Astrocyte of the spinal cord (primary cell): Measurements from ENCODE around the gene CLEC14A.

Experiments used
- DNase-seq: peaks from one replicate; pipeline ENCODE4 v3.0.0; 2011; ENCODE audit warnings: low read depth, low spot score
- H3K4me3 ChIP-seq: 2 replicates; pipeline ENCODE4 v1.5.1; 2011; ENCODE audit warnings: low read depth, mild to moderate bottlenecking, low read length, moderate library complexity
- in situ Hi-C: cut with HindIII; loops from 2 replicates; pipeline ENCODE4 v1.10.0; 2017; ENCODE audit warnings: low sequenced_read_pairs
- TF ChIP-seq, protein P1 (sequence below): IDR thresholded peaks from 2 replicates; pipeline ENCODE4 v1.5.1; 2012; ENCODE audit warnings: low read depth, mild to moderate bottlenecking, low read length, inconsistent platforms

The CLEC14A gene

DNA sequence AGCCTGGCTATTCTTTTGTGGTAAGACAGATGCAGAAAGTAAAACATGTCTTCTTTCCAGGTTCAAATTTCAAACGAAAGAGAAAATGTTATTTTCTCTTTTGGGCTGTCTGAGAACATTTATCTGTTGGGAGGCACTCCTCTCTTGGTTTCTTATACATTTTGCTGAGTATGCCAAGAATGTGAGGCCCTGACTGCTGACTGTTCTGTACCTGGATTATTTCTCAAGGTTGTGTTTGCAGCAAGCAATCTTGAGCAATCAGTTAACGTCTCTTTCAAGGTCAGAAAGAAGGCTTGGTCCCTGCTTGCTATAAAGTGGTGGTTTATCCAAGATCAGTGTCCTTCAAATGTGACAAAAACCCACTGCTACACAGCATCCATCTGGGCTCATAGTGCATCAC is 38.3 kb downstream of the CLEC14A start:
- no peak overlapping the region for H3K4me3 ChIP-seq
- in situ Hi-C loops = no loop called here
- TF ChIP-seq, protein P1, sequence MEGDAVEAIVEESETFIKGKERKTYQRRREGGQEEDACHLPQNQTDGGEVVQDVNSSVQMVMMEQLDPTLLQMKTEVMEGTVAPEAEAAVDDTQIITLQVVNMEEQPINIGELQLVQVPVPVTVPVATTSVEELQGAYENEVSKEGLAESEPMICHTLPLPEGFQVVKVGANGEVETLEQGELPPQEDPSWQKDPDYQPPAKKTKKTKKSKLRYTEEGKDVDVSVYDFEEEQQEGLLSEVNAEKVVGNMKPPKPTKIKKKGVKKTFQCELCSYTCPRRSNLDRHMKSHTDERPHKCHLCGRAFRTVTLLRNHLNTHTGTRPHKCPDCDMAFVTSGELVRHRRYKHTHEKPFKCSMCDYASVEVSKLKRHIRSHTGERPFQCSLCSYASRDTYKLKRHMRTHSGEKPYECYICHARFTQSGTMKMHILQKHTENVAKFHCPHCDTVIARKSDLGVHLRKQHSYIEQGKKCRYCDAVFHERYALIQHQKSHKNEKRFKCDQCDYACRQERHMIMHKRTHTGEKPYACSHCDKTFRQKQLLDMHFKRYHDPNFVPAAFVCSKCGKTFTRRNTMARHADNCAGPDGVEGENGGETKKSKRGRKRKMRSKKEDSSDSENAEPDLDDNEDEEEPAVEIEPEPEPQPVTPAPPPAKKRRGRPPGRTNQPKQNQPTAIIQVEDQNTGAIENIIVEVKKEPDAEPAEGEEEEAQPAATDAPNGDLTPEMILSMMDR = no peak
- no peak for DNase-seq

DNA sequence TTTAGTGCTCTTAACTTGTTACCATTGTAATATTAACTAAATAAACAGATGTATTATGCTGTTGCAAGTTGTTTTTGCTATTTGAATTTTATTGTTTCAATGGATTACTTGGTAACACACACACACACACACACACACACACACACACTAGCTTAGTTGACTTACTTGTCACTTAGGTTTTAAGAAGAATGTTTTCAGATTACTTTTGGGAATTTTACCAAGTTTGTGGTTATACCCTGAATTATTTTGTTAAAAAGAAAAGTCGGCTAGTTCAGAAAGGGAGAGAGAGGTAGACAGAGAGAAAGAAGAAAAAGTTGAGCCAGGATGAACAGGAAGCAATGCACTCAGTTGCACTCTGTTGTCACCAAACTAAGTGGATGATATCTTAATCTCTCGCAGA is 42.9 kb downstream of the CLEC14A start:
- DNase-seq = peak; percentile 10
- TF ChIP-seq, protein P1 = no peak
- H3K4me3 ChIP-seq = no peak overlapping the region
- in situ Hi-C loops = no loop called here

DNA sequence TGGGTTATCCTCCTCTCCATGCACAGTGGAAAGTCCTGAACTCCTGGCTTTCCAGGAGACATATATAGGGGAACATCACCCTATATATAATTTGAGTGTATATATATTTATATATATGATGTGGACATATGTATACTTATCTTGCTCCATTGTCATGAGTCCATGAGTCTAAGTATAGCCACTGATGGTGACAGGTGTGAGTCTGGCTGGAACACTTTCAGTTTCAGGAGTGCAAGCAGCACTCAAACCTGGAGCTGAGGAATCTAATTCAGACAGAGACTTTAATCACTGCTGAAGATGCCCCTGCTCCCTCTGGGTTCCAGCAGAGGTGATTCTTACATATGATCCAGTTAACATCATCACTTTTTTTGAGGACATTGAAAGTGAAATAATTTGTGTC is 43.8 kb downstream of the CLEC14A start:
- TF ChIP-seq, protein P1 = no peak
- H3K4me3 ChIP-seq = no peak overlapping the region
- in situ Hi-C loops = no loop called here
- no peak for DNase-seq

DNA sequence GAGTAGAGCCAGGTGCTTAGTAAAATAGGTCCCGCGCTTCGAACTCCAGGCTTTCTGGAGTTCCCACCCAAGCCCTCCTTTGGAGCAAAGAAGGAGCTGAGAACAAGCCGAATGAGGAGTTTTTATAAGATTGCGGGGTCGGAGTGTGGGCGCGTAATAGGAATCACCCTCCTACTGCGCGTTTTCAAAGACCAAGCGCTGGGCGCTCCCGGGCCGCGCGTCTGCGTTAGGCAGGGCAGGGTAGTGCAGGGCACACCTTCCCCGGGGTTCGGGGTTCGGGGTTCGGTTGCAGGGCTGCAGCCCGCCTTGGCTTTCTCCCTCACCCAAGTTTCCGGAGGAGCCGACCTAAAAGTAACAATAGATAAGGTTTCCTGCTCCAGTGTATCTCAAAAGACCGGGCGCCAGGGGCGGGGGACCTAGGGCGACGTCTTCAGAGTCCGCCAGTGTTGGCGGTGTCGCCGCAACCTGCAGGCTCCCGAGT is 44.6 kb downstream of the CLEC14A start:
- TF ChIP-seq, protein P1 = no peak
- H3K4me3 ChIP-seq = peak overlapping the region; percentile 21
- no peak for DNase-seq
- in situ Hi-C loops = no loop called here

DNA sequence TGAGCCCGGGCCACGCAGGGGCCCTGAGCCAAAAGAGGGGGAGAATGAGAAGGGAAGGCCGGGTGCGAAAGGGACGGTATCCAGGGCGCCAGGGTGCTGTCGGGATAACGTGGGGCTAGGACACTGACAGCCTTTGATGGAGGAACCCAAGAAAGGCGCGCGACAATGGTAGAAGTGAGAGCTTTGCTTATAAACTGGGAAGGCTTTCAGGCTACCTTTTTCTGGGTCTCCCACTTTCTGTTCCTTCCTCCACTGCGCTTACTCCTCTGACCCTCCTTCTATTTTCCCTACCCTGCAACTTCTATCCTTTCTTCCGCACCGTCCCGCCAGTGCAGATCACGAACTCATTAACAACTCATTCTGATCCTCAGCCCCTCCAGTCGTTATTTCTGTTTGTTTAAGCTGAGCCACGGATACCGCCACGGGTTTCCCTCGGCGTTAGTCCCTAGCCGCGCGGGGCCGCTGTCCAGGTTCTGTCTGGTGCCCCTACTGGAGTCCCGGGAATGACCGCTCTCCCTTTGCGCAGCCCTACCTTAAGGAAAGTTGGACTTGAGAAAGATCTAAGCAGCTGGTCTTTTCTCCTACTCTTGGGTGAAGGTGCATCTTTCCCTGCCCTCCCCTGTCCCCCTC is 45.2 kb downstream of the CLEC14A start:
- DNase-seq = peak; percentile 47
- in situ Hi-C loops = no loop called here
- H3K4me3 ChIP-seq = peak overlapping the region; percentile 21
- TF ChIP-seq, protein P1 = peak; percentile 40

DNA sequence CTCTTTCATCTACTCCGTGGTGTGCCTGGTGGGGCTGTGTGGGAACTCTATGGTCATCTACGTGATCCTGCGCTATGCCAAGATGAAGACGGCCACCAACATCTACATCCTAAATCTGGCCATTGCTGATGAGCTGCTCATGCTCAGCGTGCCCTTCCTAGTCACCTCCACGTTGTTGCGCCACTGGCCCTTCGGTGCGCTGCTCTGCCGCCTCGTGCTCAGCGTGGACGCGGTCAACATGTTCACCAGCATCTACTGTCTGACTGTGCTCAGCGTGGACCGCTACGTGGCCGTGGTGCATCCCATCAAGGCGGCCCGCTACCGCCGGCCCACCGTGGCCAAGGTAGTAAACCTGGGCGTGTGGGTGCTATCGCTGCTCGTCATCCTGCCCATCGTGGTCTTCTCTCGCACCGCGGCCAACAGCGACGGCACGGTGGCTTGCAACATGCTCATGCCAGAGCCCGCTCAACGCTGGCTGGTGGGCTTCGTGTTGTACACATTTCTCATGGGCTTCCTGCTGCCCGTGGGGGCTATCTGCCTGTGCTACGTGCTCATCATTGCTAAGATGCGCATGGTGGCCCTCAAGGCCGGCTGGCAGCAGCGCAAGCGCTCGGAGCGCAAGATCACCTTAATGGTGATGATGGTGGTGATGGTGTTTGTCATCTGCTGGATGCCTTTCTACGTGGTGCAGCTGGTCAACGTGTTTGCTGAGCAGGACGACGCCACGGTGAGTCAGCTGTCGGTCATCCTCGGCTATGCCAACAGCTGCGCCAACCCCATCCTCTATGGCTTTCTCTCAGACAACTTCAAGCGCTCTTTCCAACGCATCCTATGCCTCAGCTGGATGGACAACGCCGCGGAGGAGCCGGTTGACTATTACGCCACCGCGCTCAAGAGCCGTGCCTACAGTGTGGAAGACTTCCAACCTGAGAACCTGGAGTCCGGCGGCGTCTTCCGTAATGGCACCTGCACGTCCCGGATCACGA is 46.0 kb downstream of the CLEC14A start:
- in situ Hi-C loops = no loop called here
- peak; percentile 42 for DNase-seq
- H3K4me3 ChIP-seq = peak overlapping the region; percentile 21
- TF ChIP-seq, protein P1 = no peak
